Right lobe of liver (tissue), 6 donors: Measurements from ENCODE around the gene CNGA1. TPM values are rescaled to one million over a fixed set of nuclear protein-coding genes. Genes with fewer than 3 reads are reported as not detected.

Source experiments
- ATAC-seq, 4 donors: fragments of 200-7000 bp; cut with Tn5 transposase; one replicate each; pipeline ENCODE4 v1.9.1; 2020; ENCODE audit warnings: mild to moderate bottlenecking in 4 of 4, moderate library complexity in 4 of 4
- DNase-seq, 3 donors: peaks; one replicate each; pipeline ENCODE4 v3.0.0-alpha.2; 2020
- H3K27ac ChIP-seq, 3 donors: fragments of 200-600 bp; one replicate each; pipeline ENCODE4 v1.8.0; 2022
- H3K27me3 ChIP-seq, 2 donors: fragments of 200-600 bp; one replicate each; pipeline ENCODE4 v1.8.0; 2022
- H3K36me3 ChIP-seq, 4 donors: fragments of 200-600 bp; sonication (generic) in 1 of 4; one replicate each; pipeline versions ENCODE4 v1.5.1 to v1.8.0; 2017 to 2022; ENCODE audit warnings: control low read depth in 1 of 4
- H3K4me1 ChIP-seq, 4 donors: fragments of 200-600 bp; sonication (generic) in 1 of 4; one replicate each; pipeline versions ENCODE4 v1.5.1 to v1.8.0; 2017 to 2022; ENCODE audit warnings: control low read depth in 1 of 4
- H3K4me3 ChIP-seq, 3 donors: fragments of 200-600 bp; one replicate each; pipeline ENCODE4 v1.8.0; 2022
- H3K9me3 ChIP-seq, 4 donors: fragments of 200-600 bp; sonication (generic) in 1 of 4; one replicate each; pipeline versions ENCODE4 v1.5.1 to v1.8.0; 2017 to 2022; ENCODE audit warnings: control low read depth in 1 of 4
- CTCF ChIP-seq, 4 donors: fragments of 200-600 bp in 3 of 4; fragments of 450-650 bp in 1 of 4; IDR thresholded peaks; one replicate each; pipeline versions ENCODE4 v1.5.1 to v1.8.0; 2016 to 2022; ENCODE audit warnings: antibody characterized with exemption in 4 of 4, mild to moderate bottlenecking in 2 of 4
- POLR2A ChIP-seq: fragments of 450-650 bp; IDR thresholded peaks from one replicate; pipeline ENCODE4 v1.6.1; 2017; ENCODE audit warnings: antibody characterized with exemption, mild to moderate bottlenecking
- WGBS: methylation state at CpG from one replicate; pipeline ENCODE4 v1.1.6; 2018; ENCODE audit warnings: low coverage, low lambda C conversion rate; ENCODE audit not compliant: insufficient coverage; ENCODE audit errors: missing lambda C conversion rate; 5-methylcytosine and 5-hydroxymethylcytosine counted together
- intact Hi-C, 2 donors: fragments of 100-400 bp; cut with DNase I; formaldehyde crosslinking; loops; one replicate each; pipeline versions ENCODE4 v1.11.2 to v1.14.1; 2022
- total RNA-seq, 6 experiments: library from RNA; depleted of rRNA in 2 of 6; stranded (reverse); fragments of >200 nt in 2 of 6; fragmentation: NEBNext Ultra II Directional in 3 of 6; extraction: Animal tissue kit (Norgen Biotek cat#: 25700) in 3 of 6; gene quantifications; one replicate each; pipeline versions ENCODE4 v1.1.0 to v1.2.4, GENCODE V29; 2016 to 2023
- donor health status: DM: no; HTN: yes; CAD: no.
- donor health status: DM: no; HTN: no; CAD: no.
- donor health status: DM: no; HTN: no; CAD: no.
- donor health status: DM: no; HTN: yes; CAD: no.
- donor health status: DM: no; HTN: yes; CAD: no.

CNGA1 gene
- total RNA-seq, 6 experiments from 2014 or later, result 8.1 to 14.9 (median 11.1) TPM

- H3K36me3 ChIP-seq, result peaks cover 0 to 52% (median 17%) of the 10 kb centered on the region in 4 donors
- no peak for TF ChIP-seq POLR2A
- TF ChIP-seq CTCF (IDR thresholded peaks at IDR 0.05), result no peak
- intact Hi-C loops, result no loop called here
- 80% methylated on average over 1 of the region's 1 CpG for WGBS
- H3K4me3 ChIP-seq, result no peak overlapping the region
- no peaks in the 10 kb centered on the region for H3K27me3 ChIP-seq
- no peak overlapping the region for H3K27ac ChIP-seq
- no peak for DNase-seq
- no peaks in the 10 kb centered on the region for H3K4me1 ChIP-seq
- H3K9me3 ChIP-seq, result no peaks in the 10 kb centered on the region
- no peak for ATAC-seq
Measured at GRCh38 chr4:47891928-47892327, 124.6 kb downstream of the CNGA1 start.

Other genes with a start within 250 kb of the CNGA1 start
- gene CORIN, start 178.6 kb downstream of the CNGA1 start, total RNA-seq, result under 1 TPM in 5 of 6 experiments, not detected in 1; 0.12 to 0.44 (median 0.16) TPM
- 10 to 100 TPM in 2 of 6 experiments, 1 to 10 TPM in 4; 4.9 to 11.0 (median 7.9) TPM for gene NFXL1, start 102.1 kb downstream of the CNGA1 start, total RNA-seq
- gene NIPAL1, start 91 bp upstream of the CNGA1 start, total RNA-seq, result 10 to 100 TPM in 2 of 6 experiments, 1 to 10 TPM in 4; 4.8 to 11.9 (median 7.6) TPM
- 1 to 10 TPM in 5 of 6 experiments, under 1 TPM in 1; 0.62 to 2.5 (median 1.5) TPM for gene TXK, start 117.6 kb upstream of the CNGA1 start, total RNA-seq